Effector CD4-positive, alpha-beta T cell (primary cell): Measurements from ENCODE around the gene PRR23A. TPM values are rescaled to one million over a fixed set of nuclear protein-coding genes. Genes with fewer than 3 reads are reported as not detected.
"Not testable (repeated sequence)": the region's sequence is repeated elsewhere in the genome, so short reads cannot be mapped to it uniquely, and the experiment has no call there.

Experiments
- DNase-seq: peaks from one replicate; pipeline ENCODE4 v3.0.0-alpha.2; 2020
- total RNA-seq: gene quantifications from one replicate; lab custom pipeline; 2026; lab: John Stamatoyannopoulos, UW

Gene PRR23A
- total RNA-seq = not detected

DNA sequence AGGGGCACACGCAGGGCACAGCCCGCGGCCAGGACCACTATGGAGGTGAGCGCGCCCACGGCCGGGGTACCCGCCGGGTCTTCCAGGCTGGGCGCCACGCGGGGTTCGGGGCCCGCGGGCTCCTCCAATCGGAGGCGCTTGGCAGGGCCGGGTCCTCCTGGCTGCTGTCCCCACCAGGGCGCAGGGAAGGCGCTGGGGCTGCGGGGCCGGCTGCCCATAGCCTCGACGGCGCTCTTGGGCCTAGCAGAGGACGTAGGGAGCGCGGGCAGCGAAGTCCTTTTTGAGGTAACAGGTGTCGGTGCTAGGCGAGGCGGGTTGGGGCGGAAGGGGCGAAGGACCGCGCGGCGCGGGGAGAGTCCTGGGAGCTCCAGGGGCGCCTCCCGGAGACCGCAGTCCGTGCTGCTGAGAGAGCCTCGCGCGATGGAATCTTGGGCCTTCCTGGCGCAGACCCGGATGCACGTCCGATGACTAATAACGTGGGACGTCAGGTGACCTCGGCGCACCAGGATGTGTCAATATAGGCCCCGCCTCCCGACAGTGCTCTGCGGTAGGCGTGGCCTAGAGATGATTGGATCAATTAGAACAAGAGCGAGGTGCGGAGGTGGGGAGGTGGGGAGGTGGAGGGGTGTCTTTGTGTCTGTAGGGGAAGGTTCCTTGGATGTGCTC lies at the start of gene PRR23A:
TSS of gene PRR23A (minus strand) at position 218 of the 666 bp plus-strand sequence. CDS start at position 218, 0 bp downstream.
- DNase-seq = no peak

GRCh38 chr3:139052802-139053600 lies 46.9 kb upstream of the PRR23A start:
- DNase-seq = no peak

GRCh38 chr3:139044366-139045210 lies 38.5 kb upstream of the PRR23A start, which contains the start of gene PRR23C:
TSS of gene PRR23C (minus strand) at chr3:139044892. CDS start at chr3:139044620, 272 bp downstream.
- no peak for DNase-seq

DNA sequence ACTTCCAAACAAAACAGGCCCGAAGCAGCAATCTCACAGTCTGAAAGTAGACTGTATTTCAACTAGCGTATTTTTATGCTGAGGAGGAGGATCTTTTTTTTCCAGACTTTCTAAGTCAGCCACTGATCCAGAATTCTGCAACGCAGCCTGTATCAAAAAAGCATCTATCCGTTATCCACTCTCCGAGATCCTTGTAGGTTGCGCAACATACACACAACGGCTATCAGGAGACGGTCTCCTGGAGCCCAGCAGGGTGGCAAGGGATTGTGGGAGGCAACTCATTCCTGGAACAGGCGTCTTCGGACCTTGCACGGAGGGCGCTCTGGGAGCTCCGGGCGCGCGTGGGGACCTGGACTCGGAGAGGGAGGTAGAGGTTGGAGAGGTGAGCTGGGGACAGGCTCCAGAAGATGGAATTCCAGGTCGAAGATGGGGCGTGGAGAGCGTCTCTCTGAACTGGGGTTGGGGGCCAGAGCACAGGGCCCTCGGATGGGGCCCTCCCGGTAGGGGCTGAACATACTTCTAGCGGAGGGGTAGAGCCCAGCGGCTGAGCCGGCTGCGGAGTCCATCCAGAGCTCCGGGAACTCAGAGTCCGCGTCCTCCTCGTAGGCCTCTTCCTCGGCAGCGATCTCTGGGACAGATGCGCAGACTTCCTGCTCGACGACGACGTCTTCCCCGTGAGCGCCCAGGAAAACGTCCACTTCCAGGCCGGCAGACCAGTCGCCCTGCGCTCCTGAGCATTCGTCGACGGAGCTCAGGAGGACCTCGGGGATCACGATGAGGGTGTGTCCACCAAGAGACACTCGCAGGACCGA lies 37.7 kb upstream of the PRR23A start:
- DNase-seq = no peak

GRCh38 chr3:139037478-139037877 lies 31.4 kb upstream of the PRR23A start:
- DNase-seq = no peak

- DNase-seq = no peak
These were observed 26.4 kb upstream of the PRR23A start for GRCh38 chr3:139032326-139033002.

GRCh38 chr3:139030576-139030975 lies 24.5 kb upstream of the PRR23A start:
- not testable (repeated sequence) for DNase-seq

GRCh38 chr3:139024968-139025367 lies 18.9 kb upstream of the PRR23A start:
- no peak for DNase-seq

DNA sequence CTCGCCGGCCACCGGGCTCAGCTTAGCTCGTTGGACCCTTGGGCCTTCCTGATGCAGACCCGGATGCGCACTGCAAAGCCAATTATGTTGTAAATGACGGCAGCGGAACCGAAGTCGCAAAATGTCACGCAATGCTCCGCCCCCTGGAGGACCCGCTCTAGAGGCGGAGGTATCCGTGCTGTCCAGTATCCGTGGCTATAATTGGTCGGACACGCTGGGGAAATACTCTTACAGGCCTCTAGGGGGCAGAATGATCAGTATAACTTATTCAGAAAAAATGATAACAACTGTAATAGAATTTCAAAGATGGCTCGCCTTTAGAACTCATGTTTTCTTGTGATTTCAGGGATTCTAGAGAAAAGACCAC lies 14.8 kb upstream of the PRR23A start, which contains the start of gene PRR23B:
TSS of gene PRR23B (minus strand) at position 59 of the 367 bp plus-strand sequence. CDS start 265 bp downstream, outside the sequence.
- no peak for DNase-seq

GRCh38 chr3:139020036-139020867 lies 14.2 kb upstream of the PRR23A start:
- no peak for DNase-seq

DNA sequence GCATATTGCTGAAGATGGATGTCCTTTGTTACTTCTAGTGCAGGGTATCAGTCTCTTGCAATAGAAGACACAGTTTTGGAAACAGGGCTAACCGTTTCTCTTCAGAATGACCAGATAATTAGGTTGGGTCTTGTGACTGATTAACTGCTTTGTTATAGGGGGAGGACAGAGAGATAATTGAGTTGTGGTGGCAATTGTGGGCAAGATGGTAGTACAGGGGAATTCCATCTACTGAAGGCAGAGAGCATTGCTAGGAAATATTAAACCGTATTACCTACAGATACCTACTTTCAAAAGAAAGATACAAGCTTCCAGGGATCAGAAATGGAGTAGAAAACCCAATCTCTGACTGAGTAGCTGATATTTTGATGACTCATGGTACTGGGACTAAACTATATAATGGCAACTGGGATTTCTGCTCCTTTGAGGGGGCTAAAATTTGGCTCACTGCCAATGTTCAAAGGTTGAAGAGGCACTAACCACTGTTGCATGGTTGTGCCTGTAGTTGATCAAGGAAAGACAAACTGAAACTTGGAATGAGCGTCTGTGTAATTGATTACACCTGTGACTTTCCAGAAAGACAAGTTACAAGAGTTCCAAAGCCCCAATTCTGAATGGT lies 10.5 kb upstream of the PRR23A start:
- no peak for DNase-seq

DNA sequence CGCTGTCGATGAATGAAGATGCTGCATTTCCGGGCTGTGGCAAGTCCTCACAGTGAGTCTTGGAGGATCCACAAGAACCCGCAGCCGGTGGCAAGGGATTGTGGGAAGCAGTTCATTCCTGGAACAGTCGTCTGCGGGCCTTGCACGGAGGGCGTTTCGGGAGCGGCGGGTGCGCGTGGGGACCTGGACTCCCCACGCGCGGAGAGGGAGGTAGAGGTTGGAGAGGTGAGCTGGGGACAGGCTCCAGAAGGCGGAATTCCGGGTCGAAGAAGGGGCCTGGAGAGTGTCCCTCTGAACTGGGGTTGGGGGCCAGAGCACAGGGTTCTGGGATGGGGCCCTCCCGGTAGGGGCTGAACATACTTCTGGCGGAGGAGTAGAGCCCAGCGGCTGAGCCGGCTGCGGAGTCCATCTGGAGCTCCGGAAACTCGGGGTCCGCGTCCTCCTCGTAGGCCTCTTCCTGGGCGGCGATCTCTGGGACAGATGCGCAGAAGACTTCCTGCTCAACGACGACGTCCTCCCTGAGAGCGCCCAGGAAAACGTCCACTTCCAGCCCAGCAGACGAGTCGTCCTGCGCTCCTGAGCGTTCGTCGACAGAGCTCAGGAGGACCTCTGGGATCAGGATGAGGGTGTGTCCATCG lies 593 bp downstream of the PRR23A start:
- no peak for DNase-seq

GRCh38 chr3:138995706-138996105 lies 10.4 kb downstream of the PRR23A start:
- DNase-seq = no peak

DNA sequence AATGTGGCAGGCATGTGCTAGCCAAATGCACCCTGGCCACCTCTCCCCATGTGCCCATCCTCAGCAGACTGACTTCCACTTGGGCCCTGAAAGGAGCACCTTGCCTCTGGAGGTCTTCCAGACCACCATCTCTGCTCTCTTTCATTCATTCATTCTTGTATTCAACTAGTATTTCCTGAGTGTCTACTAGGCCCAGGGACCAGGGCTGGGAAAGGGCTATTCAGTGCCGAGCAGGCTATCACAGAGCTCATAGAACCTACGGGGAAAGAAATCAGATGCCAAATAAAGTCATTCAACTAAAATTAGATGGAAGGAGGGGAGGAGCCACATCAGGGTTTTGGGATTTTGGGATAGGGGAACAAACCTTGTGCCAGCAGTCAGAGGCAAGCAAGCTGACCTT lies 18.9 kb downstream of the PRR23A start:
- DNase-seq = no peak

- no peak for DNase-seq
These were observed 20.1 kb downstream of the PRR23A start for GRCh38 chr3:138985932-138986331.

- DNase-seq = no peak
These were observed 21.3 kb downstream of the PRR23A start for GRCh38 chr3:138984816-138985215.

- no peak for DNase-seq
These were observed 30.0 kb downstream of the PRR23A start for GRCh38 chr3:138976047-138976446.

GRCh38 chr3:138975351-138975750 lies 30.7 kb downstream of the PRR23A start:
- DNase-seq = no peak

GRCh38 chr3:138974462-138974861 lies 31.6 kb downstream of the PRR23A start:
- DNase-seq = no peak

DNA sequence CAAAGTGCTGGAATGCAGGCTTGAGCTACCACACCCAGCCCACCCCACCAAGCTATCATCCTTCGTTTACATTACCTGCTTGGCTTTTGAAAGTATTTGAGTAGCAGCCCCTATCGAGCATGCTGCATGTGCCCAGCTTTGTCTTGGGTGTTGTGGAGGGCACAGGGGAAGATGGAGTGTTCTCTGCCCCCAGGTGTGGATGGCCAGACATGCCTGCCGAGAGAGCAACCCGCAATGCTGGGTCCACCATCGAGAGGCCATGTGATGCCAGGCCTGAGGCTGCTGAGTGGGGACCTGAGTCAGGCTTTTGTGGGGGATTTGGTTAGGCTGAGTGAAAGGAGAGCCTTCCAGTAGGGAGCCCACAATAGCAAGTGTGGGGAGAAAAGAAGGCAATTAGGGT lies 33.1 kb downstream of the PRR23A start:
- DNase-seq = no peak
